Endodermal cell (in vitro differentiated cells): ENCODE data around the gene STK38. TPM values are rescaled to one million over a fixed set of nuclear protein-coding genes. Genes with fewer than 3 reads are reported as not detected.
"Not testable (repeated sequence)": the region's sequence is repeated elsewhere in the genome, so short reads cannot be mapped to it uniquely, and the experiment has no call there.

Source experiments
- DNase-seq: peaks from one replicate; pipeline ENCODE4 v3.0.0-alpha.2; 2017
- H3K27ac ChIP-seq: 2 replicates; pipeline ENCODE4 v1.5.1; 2013; ENCODE audit warnings: mild to moderate bottlenecking, low read depth, low read length, moderate library complexity
- H3K27me3 ChIP-seq: 2 replicates; pipeline ENCODE4 v1.6.1; 2013; ENCODE audit warnings: mild to moderate bottlenecking, low read length, moderate library complexity; ENCODE audit not compliant: insufficient read depth, control insufficient read depth, poor library complexity, severe bottlenecking
- H3K36me3 ChIP-seq: 2 replicates; pipeline ENCODE4 v1.7.0; 2013; ENCODE audit warnings: mild to moderate bottlenecking, low read length, moderate library complexity; ENCODE audit not compliant: control insufficient read depth, insufficient read depth
- H3K4me1 ChIP-seq: one replicate; pipeline ENCODE4 v1.7.0; 2013; ENCODE audit warnings: low read length; ENCODE audit not compliant: control insufficient read depth, insufficient read depth
- H3K4me3 ChIP-seq: 2 replicates; pipeline ENCODE4 v1.5.1; 2013; ENCODE audit warnings: mild to moderate bottlenecking, low read length, moderate library complexity
- H3K9ac ChIP-seq: 2 replicates; pipeline ENCODE4 v1.6.1; 2013; ENCODE audit warnings: mild to moderate bottlenecking, low read length, moderate library complexity; ENCODE audit not compliant: poor library complexity, severe bottlenecking; ENCODE audit errors: extremely low read depth
- H3K9me3 ChIP-seq: 2 replicates; pipeline ENCODE4 v1.6.1; 2013; ENCODE audit warnings: mild to moderate bottlenecking, low read length, moderate library complexity; ENCODE audit not compliant: control insufficient read depth
- H3K27ac Mint-ChIP-seq: 2 replicates; pipeline ENCODE4 v1.8.0; 2020; ENCODE audit warnings: mixed read lengths
- H3K27me3 Mint-ChIP-seq: 2 replicates; pipeline ENCODE4 v1.8.0; 2021; ENCODE audit warnings: mild to moderate bottlenecking, mixed read lengths; ENCODE audit not compliant: insufficient read depth
- H3K36me3 Mint-ChIP-seq: 2 replicates; pipeline ENCODE4 v1.8.0; 2020; ENCODE audit warnings: low read depth, mixed read lengths
- H3K4me1 Mint-ChIP-seq: 2 replicates; pipeline ENCODE4 v1.8.0; 2020; ENCODE audit warnings: mixed read lengths
- H3K4me3 Mint-ChIP-seq: 2 replicates; pipeline ENCODE4 v1.8.0; 2020; ENCODE audit warnings: mild to moderate bottlenecking, moderate library complexity, mixed read lengths
- H3K9me3 Mint-ChIP-seq: 2 replicates; pipeline ENCODE4 v1.8.0; 2020; ENCODE audit warnings: mild to moderate bottlenecking, mixed read lengths
- CTCF ChIP-seq: fragments of 200-600 bp; sonication (generic); conservative IDR thresholded peaks from 2 replicates; pipeline ENCODE4 v1.5.0; 2021; ENCODE audit warnings: antibody characterized with exemption, mild to moderate bottlenecking
- WGBS, 2 experiments: methylation state at CpG; one replicate each; pipeline versions ENCODE4 v1.1.5 to v1.1.7; 2013; ENCODE audit warnings: missing lambda C conversion rate in 2 of 2, mixed read lengths in 1 of 2; ENCODE audit not compliant: insufficient coverage in 1 of 2, insufficient read length in 1 of 2; 5-methylcytosine and 5-hydroxymethylcytosine counted together
- total RNA-seq, 2 donors: library from RNA; stranded (reverse); fragmentation: NEBNext Ultra II Directional in 1 of 2; extraction: Animal tissue kit (Norgen Biotek cat#: 25700) in 1 of 2; gene quantifications; 2 replicates in 1 of 2; 3 replicates in 1 of 2; pipeline ENCODE4 v1.2.1, GENCODE V29; 2021

Gene STK38
- total RNA-seq, 2 donors from 2014 or later, result 35.2 to 38.3 TPM

DNA sequence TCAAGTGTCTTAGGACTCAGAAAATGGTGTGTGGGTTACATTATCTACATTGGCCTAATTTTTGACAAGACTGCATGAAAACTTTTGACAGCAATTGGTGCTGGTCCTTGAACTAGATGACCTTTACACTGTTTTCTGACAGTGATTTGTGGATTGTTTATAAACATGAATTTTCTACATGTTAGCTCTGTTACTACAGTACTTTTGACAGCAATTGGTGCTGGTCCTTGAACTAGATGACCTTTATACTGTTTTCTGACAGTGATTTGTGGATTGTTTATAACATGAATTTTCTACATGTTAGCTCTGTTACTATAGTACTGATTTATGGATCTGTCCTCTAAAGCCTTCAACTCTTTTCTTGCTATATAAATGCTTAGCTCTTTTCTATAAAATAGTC is 87.8 kb downstream of the STK38 start:
- Histone ChIP-seq H3K27ac (no peak overlapping the region), H3K4me3 (no peak overlapping the region), H3K9me3 (no peaks in the 10 kb centered on the region), H3K4me1 (no peaks in the 10 kb centered on the region), H3K27me3 (no peaks in the 10 kb centered on the region), H3K36me3 (peaks cover 3% of the 10 kb centered on the region), H3K9ac (no peak overlapping the region)
- H3K36me3 Mint-ChIP-seq, result peaks cover 19% of the 10 kb centered on the region
- H3K4me1 Mint-ChIP-seq, result peaks cover 5% of the 10 kb centered on the region
- H3K4me3 Mint-ChIP-seq, result no peak overlapping the region
- no peak overlapping the region for H3K27ac Mint-ChIP-seq
- DNase-seq, result no peak
- H3K9me3 Mint-ChIP-seq, result no peaks in the 10 kb centered on the region
- TF ChIP-seq CTCF, result no peak
- no peaks in the 10 kb centered on the region for H3K27me3 Mint-ChIP-seq

GRCh38 chr6:36455486-36456027 is 91.7 kb downstream of the STK38 start:
- Histone ChIP-seq H3K27ac (no peak overlapping the region), H3K27me3 (no peaks in the 10 kb centered on the region), H3K9ac (no peak overlapping the region), H3K36me3 (peaks cover 14% of the 10 kb centered on the region), H3K4me3 (no peak overlapping the region), H3K9me3 (no peaks in the 10 kb centered on the region), H3K4me1 (no peaks in the 10 kb centered on the region)
- DNase-seq, result no peak
- Mint-ChIP-seq H3K4me3 (no peak overlapping the region), H3K36me3 (peaks cover 36% of the 10 kb centered on the region), H3K27me3 (no peaks in the 10 kb centered on the region), H3K9me3 (no peaks in the 10 kb centered on the region), H3K27ac (no peak overlapping the region), H3K4me1 (no peaks in the 10 kb centered on the region)
- no peak for TF ChIP-seq CTCF
- WGBS, 2 experiments, result 91 to 98% methylated on average over 2 to 3 of the region's 3 CpGs

- not testable (repeated sequence) for DNase-seq
These were observed 94.4 kb downstream of the STK38 start for GRCh38 chr6:36452897-36453296.

DNA sequence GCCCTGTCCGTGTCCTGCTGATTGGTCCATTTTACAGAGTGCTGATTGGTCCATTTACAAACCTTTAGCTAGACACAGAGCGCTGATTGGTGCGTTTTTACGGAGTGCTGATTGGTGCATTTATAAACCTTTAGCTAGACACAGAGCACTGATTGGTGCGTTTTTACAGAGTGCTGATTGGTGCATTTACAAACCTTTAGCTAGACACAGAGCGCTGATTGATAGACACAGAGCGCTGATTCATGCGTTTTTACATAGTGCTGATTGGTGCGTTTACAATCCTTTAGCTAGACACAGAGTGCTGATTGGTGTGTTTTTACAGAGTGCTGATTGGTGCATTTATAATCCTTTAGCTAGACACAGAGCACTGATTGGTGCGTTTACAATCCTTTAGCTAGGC is 98.1 kb downstream of the STK38 start:
- not testable (repeated sequence) for H3K9ac ChIP-seq, H3K4me3 Mint-ChIP-seq, H3K4me3 ChIP-seq, H3K27me3 ChIP-seq, H3K9me3 ChIP-seq, DNase-seq, H3K4me1 ChIP-seq, H3K4me1 Mint-ChIP-seq, H3K27ac Mint-ChIP-seq, H3K27me3 Mint-ChIP-seq, H3K27ac ChIP-seq
- peaks cover 41% of the 10 kb centered on the region for H3K36me3 Mint-ChIP-seq
- H3K9me3 Mint-ChIP-seq, result peaks cover 13% of the 10 kb centered on the region
- WGBS, 2 experiments, result 95% methylated on average over 10 of the region's 10 CpGs
- H3K36me3 ChIP-seq, result peaks cover 22% of the 10 kb centered on the region

More at GRCh38 chr6:36452897-36453296, 94.4 kb downstream of the STK38 start:
- 96% methylated on average over 8 of the region's 8 CpGs for WGBS, 2 experiments
- not testable (repeated sequence) for H3K4me1 ChIP-seq, H3K27ac Mint-ChIP-seq, H3K27me3 Mint-ChIP-seq, H3K9ac ChIP-seq, H3K27ac ChIP-seq, H3K4me3 ChIP-seq, H3K27me3 ChIP-seq, H3K4me1 Mint-ChIP-seq, H3K4me3 Mint-ChIP-seq, H3K9me3 ChIP-seq
- peaks cover 25% of the 10 kb centered on the region for H3K36me3 ChIP-seq
- H3K9me3 Mint-ChIP-seq, result peaks cover 13% of the 10 kb centered on the region
- peaks cover 51% of the 10 kb centered on the region for H3K36me3 Mint-ChIP-seq
